22Rv1 (cell line): ENCODE results near the gene PLXNA4.

Experiments
- ZFX ChIP-seq: fragments of 450-650 bp; IDR thresholded peaks from 2 replicates; pipeline ENCODE4 v1.6.1; 2017; ENCODE audit warnings: antibody characterized with exemption, borderline replicate concordance
- TF ChIP-seq, protein P1 (sequence below): fragments of 450-650 bp; IDR thresholded peaks from 2 replicates; pipeline ENCODE4 v1.5.1; 2017; ENCODE audit warnings: mild to moderate bottlenecking

- TF ChIP-seq, protein P1, sequence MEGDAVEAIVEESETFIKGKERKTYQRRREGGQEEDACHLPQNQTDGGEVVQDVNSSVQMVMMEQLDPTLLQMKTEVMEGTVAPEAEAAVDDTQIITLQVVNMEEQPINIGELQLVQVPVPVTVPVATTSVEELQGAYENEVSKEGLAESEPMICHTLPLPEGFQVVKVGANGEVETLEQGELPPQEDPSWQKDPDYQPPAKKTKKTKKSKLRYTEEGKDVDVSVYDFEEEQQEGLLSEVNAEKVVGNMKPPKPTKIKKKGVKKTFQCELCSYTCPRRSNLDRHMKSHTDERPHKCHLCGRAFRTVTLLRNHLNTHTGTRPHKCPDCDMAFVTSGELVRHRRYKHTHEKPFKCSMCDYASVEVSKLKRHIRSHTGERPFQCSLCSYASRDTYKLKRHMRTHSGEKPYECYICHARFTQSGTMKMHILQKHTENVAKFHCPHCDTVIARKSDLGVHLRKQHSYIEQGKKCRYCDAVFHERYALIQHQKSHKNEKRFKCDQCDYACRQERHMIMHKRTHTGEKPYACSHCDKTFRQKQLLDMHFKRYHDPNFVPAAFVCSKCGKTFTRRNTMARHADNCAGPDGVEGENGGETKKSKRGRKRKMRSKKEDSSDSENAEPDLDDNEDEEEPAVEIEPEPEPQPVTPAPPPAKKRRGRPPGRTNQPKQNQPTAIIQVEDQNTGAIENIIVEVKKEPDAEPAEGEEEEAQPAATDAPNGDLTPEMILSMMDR = no peak
- no peak for TF ChIP-seq ZFX
Measured at GRCh38 chr7:132379292-132379691, 197.0 kb downstream of the PLXNA4 start.
